RWPE2 (cell line): Measurements from ENCODE around the gene KRT76.
A peak's percentile ranks its signal among the peaks of the same experiment; 100 is the strongest.

Experiments
- ATAC-seq: fragments of 200-7000 bp; cut with Tn5 transposase; 3 replicates; pipeline ENCODE4 v1.9.1; 2021; ENCODE audit warnings: low read depth
- DNase-seq: peaks from one replicate; pipeline ENCODE4 v3.0.0-alpha.2; 2020; ENCODE audit warnings: low spot score
- H3K27ac ChIP-seq: fragments of 450-650 bp; 2 replicates; pipeline ENCODE4 v1.5.1; 2017; ENCODE audit warnings: mild to moderate bottlenecking; ENCODE audit not compliant: poor library complexity, severe bottlenecking
- H3K27me3 ChIP-seq: fragments of 250-450 bp; sonication (Bioruptor Pico); 2 replicates; pipeline ENCODE4 v1.5.1; 2021; ENCODE audit warnings: mild to moderate bottlenecking, moderate library complexity; ENCODE audit not compliant: insufficient read depth, poor library complexity, severe bottlenecking
- H3K36me3 ChIP-seq: fragments of 250-450 bp; sonication (Bioruptor Pico); 2 replicates; pipeline ENCODE4 v1.5.1; 2020; ENCODE audit warnings: low read depth, mild to moderate bottlenecking, moderate library complexity
- H3K4me1 ChIP-seq: fragments of 250-450 bp; sonication (Bioruptor Pico); 2 replicates; pipeline ENCODE4 v1.5.1; 2021; ENCODE audit warnings: mild to moderate bottlenecking, moderate library complexity; ENCODE audit not compliant: insufficient read depth, poor library complexity, severe bottlenecking
- H3K4me3 ChIP-seq: fragments of 250-450 bp; sonication (Bioruptor Pico); 2 replicates; pipeline ENCODE4 v1.5.1; 2021; ENCODE audit warnings: mild to moderate bottlenecking, moderate library complexity; ENCODE audit not compliant: severe bottlenecking
- H3K9me3 ChIP-seq: fragments of 250-450 bp; sonication (Bioruptor Pico); 2 replicates; pipeline ENCODE4 v1.5.1; 2021; ENCODE audit warnings: mild to moderate bottlenecking, moderate library complexity; ENCODE audit not compliant: severe bottlenecking
- CTCF ChIP-seq: fragments of 450-650 bp; IDR thresholded peaks from one replicate; pipeline ENCODE4 v1.5.1; 2017; ENCODE audit warnings: mild to moderate bottlenecking, moderate library complexity; ENCODE audit not compliant: poor library complexity, severe bottlenecking

The KRT76 gene

GRCh38 chr12:52792185-52793029 is 15.3 kb upstream of the KRT76 start:
- no peak for DNase-seq
- TF ChIP-seq CTCF = no peak
- Histone ChIP-seq H3K27me3 (no peaks in the 10 kb centered on the region), H3K9me3 (no peaks in the 10 kb centered on the region), H3K27ac (no peak overlapping the region), H3K36me3 (no peaks in the 10 kb centered on the region), H3K4me1 (peaks cover under 1% of the 10 kb centered on the region), H3K4me3 (no peak overlapping the region)
- no peak for ATAC-seq

GRCh38 chr12:52791271-52792184 is 14.4 kb upstream of the KRT76 start:
- H3K27ac ChIP-seq = no peak overlapping the region
- no peaks in the 10 kb centered on the region for H3K4me1 ChIP-seq
- H3K4me3 ChIP-seq = no peak overlapping the region
- ATAC-seq (no peak), DNase-seq (no peak)
- TF ChIP-seq CTCF = no peak
- no peaks in the 10 kb centered on the region for H3K9me3 ChIP-seq
- H3K36me3 ChIP-seq = no peaks in the 10 kb centered on the region
- no peaks in the 10 kb centered on the region for H3K27me3 ChIP-seq

- Histone ChIP-seq H3K4me1 (no peaks in the 10 kb centered on the region), H3K4me3 (no peak overlapping the region), H3K9me3 (no peaks in the 10 kb centered on the region), H3K27ac (no peak overlapping the region), H3K36me3 (no peaks in the 10 kb centered on the region), H3K27me3 (no peaks in the 10 kb centered on the region)
- ATAC-seq = no peak
- DNase-seq = no peak
- no peak for TF ChIP-seq CTCF
These were observed 13.5 kb upstream of the KRT76 start for GRCh38 chr12:52790427-52791270.

- H3K27ac ChIP-seq = no peak overlapping the region
- TF ChIP-seq CTCF = no peak
- H3K4me3 ChIP-seq = no peak overlapping the region
- DNase-seq (no peak), ATAC-seq (peak; percentile 43; the same call in 2 of the 3 replicates)
- H3K36me3 ChIP-seq = no peaks in the 10 kb centered on the region
- no peaks in the 10 kb centered on the region for H3K4me1 ChIP-seq
- H3K9me3 ChIP-seq = no peaks in the 10 kb centered on the region
- no peaks in the 10 kb centered on the region for H3K27me3 ChIP-seq
These were observed 12.7 kb upstream of the KRT76 start for GRCh38 chr12:52789637-52790426.
